ENCODE data around the gene ABCD3.

The ABCD3 gene

DNA sequence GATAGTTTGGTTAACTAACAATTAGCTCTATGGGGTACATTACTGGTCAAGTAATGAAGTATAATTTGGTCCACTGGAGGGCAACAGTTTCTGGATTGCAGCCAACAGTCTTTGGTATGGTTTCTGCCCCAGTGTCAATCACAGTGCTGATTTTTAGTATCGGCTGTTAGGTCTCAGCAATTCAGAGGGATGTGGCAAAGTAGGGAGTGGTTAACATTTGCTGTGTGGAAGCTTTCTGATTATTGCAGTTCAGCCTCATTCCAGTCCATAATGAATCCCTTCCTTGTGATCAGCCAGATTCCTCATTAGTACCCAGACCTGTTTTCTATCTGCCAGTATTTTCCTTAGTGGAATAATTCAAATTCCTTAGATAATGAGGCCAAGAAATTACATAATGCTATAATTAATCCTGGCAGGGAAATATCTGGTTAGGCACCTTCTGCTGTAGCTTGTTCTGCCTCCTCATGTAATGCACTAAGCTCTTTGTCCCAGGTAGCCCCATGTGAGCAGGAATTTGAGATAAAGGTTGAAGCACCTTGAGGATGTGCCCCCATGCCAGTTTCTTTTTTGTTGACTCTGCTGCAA, 109.3 kb downstream of the ABCD3 start:
- peak; percentile 38 for DNase-seq (ENCODE audit: low spot score)

DNA sequence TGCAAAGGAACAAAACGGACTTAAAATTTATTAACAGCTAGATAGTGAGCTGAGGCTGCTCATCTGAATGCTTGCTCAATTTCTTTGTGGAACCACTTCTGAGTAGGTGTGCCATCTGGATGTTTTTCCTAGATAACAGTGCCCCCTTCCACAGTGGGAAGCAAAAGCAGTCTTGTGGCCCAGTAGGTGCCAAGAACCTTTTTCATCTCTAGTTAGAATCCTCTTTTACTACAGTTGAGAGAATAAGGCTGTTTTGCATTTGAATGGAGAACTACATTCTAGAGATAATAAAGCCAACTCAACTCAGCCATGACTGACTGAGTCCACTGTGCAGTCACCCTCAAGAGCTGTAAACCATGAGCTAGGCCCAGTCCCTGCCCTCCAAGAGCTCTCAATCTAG, 110.1 kb downstream of the ABCD3 start:
- no peak for DNase-seq (ENCODE audit: low spot score)

DNA sequence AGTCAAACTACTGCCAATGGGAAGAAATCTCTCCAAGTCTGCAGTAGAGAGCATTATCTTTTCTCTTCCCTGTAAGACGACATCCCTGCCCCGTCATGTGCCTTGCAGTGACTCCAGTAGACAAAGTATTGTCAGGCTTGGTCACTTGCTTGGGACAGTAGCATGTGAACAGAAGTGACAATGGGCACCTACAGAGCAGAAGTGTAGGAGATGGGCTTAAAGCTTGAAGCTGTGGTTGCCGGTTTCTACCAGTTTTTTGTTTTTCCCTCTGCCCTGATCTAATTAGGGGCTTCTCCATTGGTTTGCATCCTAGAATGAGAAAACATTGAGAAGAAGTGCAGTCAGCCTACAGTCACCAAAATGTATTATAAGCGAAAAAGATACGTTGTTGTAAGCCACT, 110.6 kb downstream of the ABCD3 start:
- no peak for DNase-seq (ENCODE audit: low spot score)

DNA sequence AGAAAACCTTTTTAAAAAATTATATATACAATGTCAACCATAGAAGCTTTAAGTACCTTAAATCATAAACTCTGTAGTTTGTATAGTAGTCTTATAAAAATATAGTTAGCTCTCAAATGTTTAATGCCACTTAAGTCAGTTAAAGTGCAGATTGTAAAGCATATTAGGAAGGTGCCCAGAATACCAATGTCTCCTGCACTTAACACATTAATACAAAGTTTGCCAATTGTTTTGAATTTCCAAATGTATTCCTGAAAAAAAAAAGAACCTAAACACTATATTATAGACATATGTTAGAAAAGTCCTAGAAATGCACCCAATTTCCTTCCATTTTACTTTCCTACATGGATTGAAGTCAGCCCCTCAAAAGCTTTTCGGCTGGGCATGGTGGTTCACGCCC, 111.2 kb downstream of the ABCD3 start:
- DNase-seq (ENCODE audit: low spot score): no peak

DNA sequence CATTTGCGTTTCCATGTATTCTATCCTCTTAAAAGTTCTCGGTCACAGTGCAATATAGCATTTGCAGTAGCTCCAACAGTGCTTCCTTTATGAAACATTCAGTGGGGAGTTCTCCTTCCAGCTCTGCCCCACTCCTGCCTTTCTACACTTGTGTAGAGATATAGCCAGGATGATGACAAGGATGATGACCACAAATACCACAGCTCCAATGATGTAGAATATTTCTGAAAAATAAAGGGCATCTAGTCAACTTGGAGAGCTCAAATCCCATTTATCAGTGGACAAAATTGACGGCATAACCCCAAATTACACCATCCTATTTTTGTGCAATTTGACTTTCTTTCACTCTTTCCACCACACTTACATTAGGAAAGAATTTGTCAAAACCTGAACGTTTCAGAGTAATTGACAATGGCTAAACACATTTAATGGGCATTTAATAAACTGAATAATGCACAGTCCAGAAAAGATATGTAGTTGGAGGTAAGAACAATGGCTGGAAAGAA, 112.2 kb downstream of the ABCD3 start:
- DNase-seq (ENCODE audit: low spot score): no peak

DNA sequence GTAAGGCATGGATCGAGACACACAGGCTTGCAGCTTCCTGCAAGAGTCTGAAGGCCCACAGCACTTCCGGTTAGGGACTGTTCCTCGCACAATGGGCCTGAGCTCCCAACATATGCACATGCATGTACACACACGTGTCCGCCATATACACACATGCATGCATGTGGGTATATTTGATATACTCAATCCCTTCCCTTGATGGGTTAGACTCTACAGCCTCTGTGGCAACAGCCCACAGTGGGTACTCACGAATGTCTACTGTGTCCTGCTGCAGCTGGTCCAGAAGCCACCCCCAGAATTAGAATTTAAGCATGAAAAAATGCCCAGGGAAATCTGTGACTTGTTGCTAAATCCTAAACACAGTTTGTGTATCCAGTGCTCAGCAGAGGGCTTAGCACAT, 113.5 kb downstream of the ABCD3 start:
- DNase-seq (ENCODE audit: low spot score): no peak

DNA sequence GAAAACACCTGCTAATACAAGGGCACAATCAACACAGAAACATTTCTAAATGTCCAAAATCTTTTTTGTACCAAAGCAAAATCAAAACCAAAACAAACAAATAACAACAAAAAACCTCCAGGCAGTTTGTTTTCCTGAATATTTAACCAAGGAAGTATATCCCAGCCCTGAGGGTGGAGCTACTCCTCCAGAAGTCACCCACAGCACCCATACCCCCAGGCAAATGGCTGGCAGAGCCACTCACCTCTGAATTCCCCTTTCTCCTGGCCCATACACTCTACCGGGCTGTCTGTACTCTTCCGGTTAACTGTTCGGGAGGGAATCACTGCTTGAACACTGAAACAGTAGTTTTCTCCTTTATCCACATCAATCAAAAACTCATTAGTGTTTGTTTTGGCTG, 113.9 kb downstream of the ABCD3 start:
- peak; percentile 21 for DNase-seq (ENCODE audit: low spot score)

DNA sequence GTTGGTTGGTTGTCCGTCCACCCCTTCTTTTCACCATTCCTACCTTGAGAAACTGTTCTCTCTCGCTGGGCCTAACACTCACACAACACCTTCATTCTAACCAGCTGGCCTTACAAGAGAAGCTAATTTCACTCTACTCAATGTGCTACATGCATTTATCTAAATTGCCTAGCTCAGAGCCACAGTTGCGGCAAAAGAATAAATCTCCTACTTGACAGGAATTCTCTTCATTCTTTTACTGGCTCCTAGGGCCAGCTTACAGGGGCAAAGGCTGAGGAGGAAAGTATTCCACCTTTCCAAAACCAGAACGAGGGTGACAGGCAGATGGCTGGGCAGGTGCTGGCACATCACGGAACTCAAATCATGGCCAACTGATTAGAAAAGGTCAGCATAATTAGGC, 116.9 kb downstream of the ABCD3 start:
- no peak for DNase-seq (ENCODE audit: low spot score)

DNA sequence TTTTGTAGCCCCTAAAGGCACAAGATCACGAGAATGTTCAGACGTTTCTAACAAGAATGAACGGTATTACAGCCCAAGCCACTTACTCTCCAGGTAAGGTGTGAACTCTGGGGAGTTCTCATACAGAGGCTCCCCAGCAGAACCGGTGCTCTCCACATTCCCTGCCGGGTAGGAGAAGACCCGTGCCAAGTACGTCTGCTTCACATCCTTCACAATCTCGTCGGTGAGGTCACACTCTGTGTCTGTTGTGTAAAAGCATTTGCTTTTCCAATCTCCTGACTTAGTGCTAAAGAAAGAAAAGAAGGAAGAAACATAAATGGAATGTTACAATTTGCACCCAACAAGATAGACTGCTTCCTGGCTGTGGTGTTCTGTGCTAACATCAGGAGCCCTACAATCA, 117.7 kb downstream of the ABCD3 start:
- no peak for DNase-seq (ENCODE audit: low spot score)

DNA sequence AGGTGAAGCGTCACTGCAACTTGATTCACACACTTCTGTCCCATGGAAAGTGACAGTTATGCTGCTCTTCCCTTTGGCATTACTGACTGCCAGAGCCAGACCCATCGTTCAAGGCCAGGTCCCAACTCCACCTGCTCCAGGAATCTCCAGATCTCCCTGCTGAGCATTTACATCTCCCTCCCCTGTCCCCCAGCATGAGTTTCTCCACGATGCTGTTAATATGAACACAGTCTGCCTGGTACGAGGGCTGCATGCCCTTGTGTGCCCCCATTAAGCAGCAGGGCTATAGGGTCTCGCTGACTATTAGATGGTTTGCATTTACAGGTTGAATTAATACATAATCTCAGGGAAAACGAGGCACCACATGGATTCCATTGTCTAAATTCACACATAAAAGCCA, 119.1 kb downstream of the ABCD3 start:
- DNase-seq (ENCODE audit: low spot score): no peak

DNA sequence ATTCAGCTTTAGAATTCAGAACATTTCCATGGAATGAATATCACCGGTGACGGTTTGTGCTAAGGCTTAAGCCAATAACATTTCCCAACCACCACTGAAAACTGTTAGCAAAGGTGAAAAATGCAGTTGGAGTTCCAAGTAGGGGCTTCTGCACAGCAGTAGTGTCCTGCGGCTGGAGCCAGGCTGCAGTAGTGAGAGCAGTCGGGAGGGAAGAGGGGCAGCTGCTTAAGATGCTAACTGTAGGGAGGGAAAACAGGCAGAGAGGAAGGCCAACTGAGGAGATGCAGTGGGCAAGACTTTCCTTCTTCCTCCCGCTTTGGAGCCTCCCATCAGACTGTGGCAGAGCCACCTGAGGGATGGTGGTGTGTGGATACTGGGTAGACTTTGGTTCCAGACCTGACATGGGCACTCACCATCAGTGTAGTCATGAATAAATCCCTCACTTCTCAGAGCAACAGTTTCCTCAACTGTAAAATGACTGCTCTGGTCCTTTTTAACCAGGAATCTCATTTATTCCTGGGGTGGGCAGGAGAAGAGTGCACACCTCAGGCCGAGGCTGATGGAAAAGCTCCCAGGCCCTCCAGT, 120.1 kb downstream of the ABCD3 start:
- no peak for DNase-seq (ENCODE audit: low spot score)

DNA sequence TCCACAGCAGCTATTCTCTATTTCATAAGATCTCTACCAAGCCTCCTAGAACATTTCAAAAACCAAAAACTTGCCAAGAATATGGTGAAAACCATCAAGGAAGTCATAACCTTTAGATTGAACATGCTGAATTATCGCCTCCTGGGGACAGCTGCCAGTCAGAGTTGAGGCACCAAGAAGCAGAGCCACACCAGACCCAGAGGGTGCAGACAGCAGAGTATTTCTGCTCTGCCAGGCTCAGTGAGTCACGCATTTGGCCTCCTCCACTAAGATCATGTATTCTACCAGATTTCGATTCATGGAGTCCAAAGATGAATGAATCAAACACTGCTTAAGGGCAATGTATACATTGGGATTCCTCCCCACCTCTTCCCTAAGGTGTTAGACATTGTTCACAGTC, 121.3 kb downstream of the ABCD3 start:
- DNase-seq (ENCODE audit: low spot score): no peak

DNA sequence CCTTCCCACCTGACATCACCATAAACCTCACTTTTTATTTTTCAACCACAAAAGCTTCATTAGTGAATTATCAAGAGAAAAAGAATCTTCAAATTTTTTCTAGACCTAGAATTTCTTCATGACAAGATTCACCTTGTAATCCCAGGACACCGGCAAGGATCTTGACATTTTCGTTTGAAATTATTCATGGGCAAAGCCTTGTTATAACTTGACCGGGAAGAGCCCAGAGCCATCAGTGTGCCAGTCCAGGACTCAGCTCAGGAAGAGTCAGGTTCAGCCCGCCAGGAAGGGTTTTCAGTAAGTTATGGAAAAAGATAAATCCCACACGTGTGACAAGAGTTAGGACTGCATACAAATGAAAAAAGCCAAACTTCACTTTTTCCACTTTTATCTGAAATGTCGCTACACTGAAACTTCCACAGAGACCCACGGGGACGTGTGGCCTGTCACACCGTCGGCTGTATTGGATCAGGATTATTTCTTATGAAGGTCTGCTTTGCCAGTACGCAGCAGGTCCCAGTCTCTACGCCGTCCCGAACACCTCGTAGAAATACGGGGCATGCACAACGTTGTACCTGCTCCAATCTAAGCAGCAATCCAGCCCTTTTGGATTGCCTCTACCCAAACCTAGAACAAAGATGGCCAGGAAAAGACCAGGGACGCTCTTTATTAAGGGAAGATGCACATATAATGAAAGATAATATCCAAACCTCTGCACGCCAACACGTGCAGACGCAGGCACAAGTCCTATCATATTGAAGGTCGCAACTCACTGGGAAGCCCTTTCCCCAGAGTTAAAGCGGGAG, 122.5 kb downstream of the ABCD3 start:
- no peak for DNase-seq (ENCODE audit: low spot score)

DNA sequence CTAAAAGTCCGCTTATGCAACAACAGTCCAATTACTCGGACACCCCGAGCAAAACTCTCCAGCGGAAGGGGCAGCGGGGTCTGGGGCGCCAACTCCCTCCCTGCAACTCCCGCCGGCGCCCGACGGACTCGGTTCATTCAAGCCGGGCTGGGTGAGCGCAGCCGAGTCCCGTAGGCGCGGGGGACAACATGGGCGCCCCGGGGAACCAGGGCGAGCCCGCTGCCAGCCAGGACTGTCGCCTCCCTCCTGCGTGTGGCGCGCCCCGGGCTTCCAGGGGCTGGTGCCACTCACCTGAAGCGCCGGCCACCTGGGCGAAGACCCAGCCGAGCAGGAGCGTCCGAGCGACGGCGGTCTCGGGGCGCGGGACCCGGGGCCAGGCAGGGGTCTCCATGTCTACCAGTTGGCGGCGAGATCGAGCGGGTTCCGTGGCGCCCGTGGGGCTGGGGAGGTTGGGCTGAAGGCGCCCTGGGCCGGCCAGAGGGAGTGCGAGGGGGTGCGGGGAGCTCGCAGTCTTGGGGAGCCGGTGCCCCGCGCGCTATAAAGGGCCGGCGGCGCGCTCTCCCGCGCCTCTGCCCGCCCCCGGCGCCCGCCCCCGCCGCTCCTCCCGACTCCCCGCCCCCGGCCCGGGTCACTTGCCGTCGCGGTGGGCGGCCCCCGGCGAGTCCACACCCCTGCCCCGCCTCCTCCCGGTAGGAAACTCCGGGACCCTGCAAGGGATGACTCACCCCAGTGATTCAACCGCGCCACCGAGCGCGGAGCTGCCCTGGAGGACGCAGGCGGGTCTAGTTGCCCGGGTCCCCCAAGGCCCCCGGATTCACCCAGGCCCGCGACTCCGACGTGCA, 123.3 kb downstream of the ABCD3 start, which contains the start of gene F3:
Gene F3, minus strand, starts transcription at position 514 of the 842 bp plus-strand sequence. Its CDS starts 123 bp downstream, at position 391.
- DNase-seq (ENCODE audit: low spot score): peak; percentile 91

DNA sequence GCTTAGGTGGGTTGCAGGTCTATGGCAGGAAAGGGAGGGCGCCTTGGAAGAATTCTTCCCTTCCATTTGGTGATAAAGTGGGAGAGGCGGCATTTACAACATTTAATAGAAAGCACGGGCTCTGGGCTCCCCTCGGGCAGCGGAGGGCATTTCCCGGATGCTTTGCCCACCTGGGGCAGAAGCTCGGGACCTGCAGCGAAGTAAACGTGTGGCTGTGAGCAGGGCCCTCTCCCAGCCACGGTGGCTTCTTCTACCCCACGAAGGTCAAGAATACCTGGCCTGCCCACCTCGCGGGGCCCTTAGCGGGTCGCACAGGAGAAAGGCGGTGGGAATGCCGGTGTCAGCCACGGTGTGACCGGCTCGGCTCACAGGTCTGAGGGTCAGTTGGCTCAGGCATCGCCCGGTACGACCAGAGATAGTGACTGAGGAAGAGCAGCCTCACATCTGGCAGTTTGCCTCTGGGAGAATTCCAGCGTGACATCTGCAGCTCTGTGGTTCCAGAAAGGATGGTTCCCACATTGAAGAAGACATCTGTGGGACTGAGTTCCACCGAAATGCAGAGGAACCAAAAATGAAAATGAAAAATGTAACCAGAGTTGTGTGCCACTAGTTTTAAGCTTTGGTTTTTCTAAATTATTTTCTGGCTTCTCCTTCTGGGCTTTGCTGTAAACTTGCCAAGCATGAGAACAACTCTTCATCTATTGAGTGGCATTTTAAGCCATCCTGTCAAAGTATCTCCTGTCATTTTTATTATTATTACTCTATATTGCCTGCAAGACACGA, 124.1 kb downstream of the ABCD3 start:
- peak; percentile 23 for DNase-seq (ENCODE audit: low spot score)

DNA sequence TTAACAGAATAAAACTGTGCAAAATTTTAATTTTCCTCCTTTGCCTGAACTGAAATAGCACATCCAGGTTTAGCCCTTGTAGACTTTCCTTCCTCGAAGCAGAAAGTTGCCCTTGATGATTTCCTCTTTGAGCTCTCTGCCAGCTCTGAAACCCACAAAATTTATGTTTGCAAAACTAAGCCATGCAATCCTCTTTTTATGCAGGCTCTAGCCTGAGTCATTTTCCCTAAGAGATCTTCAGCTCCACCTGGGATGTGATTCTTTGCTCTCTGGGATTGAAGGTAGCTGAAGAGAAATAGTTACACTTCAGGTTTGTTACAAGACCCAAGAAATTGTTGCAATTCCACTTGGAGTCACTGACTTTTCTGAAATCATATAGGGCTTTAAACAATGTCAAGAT, 124.8 kb downstream of the ABCD3 start:
- no peak for DNase-seq (ENCODE audit: low spot score)

DNA sequence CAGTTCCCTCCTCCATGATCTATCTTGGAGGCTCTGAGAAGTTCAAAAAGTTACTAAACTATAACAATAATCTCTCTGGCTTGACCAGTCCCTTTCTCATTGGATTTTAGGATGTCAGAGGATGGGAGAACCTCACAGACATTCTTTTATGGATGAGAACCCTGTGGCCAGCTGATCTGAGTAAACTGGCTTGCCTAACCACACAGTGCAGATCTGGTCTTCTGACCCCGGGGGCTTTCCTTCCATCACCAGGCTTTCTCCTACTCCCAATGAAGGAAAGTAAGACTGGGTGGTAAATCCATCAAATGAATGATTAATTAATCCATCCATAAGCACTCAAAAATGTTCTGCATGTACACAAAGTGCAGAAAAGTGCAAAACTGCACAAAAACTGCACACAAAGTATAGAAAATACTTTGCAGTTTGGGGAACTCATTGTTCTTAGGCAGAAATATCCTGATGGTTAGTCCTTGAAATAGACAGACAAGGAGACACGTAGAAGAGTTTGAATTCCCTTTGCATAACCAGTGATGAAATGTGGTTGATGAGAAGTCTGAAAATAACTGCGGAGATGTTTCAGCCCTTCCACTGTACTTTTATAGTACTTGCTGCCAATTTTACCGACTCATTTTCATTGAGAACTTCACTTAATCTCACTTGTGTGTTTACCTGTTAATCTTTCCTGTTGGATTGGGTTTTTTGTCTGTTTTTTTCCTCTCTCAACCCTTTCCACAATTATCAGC, 125.9 kb downstream of the ABCD3 start:
- no peak for DNase-seq (ENCODE audit: low spot score)

DNA sequence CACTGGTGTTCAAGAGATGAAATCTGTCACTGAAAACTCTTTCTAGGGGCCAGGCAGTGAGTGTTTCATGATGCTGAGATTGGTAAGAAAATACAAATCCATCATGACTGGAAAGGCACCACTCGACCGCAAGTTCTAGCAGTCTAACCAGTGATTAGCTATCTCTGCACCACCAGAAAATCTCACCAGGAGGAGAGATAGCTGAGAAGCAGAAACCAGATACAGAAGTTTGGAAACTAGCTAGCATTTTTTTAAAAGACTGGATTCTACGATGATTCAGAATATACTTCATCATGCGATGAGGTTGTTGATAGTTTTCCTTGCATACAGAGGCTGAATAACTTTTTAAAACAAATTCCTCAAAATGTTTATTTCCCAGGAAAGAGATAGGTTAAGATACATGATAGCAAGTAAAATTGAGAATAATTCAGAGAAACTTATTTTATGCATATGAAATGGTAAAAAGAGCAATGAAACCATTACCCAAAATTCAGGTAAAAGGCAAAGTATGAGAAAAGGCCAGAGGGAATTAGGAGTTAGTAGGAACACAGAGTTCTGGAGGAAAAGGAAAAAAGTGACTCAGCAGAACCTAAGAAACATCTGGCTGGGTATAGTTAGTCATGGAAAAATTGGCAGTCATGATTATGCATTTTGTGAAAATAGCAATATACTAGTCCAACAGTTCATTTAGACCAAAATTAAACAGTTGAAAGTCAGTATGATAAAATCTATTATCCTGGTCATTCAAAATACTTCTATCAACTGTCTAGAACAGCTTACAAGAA, 126.7 kb downstream of the ABCD3 start:
- DNase-seq (ENCODE audit: low spot score): no peak

DNA sequence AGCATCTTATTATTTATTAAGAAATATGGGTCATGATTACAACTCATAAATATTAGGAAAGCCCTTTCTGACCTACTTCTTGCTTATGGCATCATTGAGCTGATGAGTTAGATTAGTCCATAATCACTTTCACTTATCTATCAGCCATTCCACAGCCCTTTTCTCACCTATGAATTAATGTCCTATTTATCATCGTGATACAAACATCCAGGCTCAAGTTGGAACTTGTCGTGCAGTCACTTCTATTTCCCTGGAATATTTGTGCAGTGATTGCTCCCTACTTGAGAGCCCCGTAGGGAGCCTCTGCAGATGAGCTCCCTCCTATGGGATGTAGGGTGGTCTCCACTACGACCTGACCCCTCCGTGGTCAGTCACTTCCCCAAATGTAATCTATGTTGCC, 131.5 kb downstream of the ABCD3 start:
- DNase-seq (ENCODE audit: low spot score): no peak

DNA sequence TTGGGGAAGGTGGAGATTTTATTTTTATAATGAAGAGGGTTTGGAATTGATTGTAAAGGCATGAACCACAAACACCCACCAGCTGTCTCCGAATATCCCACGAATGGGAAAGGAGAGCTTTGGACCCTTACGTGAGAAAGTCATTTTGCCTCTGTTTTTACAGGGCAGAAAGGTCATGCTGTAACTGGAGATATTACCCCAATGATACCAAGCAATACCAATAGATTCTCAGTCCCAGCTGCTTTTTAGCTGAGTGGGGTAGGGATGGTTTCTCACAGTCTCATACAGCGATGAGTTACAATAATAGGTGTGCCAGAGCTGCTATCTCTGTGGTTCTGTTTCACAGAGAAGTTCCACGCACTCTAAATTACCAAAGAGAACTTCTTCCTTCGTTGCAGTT, 132.2 kb downstream of the ABCD3 start:
- DNase-seq (ENCODE audit: low spot score): no peak
